ENCODE data around the gene WDR26. TPM values are rescaled to one million over a fixed set of nuclear protein-coding genes. Genes with fewer than 3 reads are reported as not detected.

The WDR26 gene
- total RNA-seq, 1 donor from 2014 or later, result 106 TPM

DNA sequence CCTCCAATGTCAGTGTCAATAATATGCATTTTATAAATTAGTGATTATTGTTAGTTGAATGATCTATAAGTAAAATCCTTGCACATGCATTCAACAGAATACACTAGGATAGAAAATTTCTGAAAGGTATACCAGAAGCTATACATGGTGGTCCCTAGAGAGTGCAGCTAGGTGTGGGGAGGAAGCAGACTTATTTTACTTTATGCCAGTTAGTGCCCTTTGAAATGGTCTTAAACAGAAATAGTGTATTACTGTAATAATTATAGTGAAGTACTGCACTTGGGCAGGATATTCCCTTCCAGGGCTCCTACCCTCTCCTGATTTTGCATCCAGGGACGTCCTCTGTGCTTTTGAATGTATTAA lies 23.2 kb upstream of the WDR26 start:
- no peak for TF ChIP-seq CTCF (IDR thresholded peaks at IDR 0.05)
- H3K9me3 Mint-ChIP-seq (ENCODE audit: unreplicated experiment), result peaks cover 5% of the 10 kb centered on the region
- peak overlapping the region; percentile 94 for H3K27ac Mint-ChIP-seq (ENCODE audit: unreplicated experiment)
- no peaks in the 10 kb centered on the region for H3K27me3 Mint-ChIP-seq (ENCODE audit: unreplicated experiment)
- H3K4me3 Mint-ChIP-seq (ENCODE audit: unreplicated experiment), result no peak overlapping the region
- H3K36me3 Mint-ChIP-seq (ENCODE audit: unreplicated experiment), result peaks cover 4% of the 10 kb centered on the region
- peaks cover 11% of the 10 kb centered on the region for H3K4me1 Mint-ChIP-seq (ENCODE audit: unreplicated experiment)
- DNase-seq (ENCODE audit: extremely low spot score, unreplicated experiment), result no peak

- DNase-seq (ENCODE audit: extremely low spot score, unreplicated experiment), result no peak
- no peak for TF ChIP-seq CTCF (IDR thresholded peaks at IDR 0.05)
- H3K27me3 Mint-ChIP-seq (ENCODE audit: unreplicated experiment), result no peaks in the 10 kb centered on the region
- H3K27ac Mint-ChIP-seq (ENCODE audit: unreplicated experiment), result peak overlapping the region; percentile 94
- no peak overlapping the region for H3K4me3 Mint-ChIP-seq (ENCODE audit: unreplicated experiment)
- peaks cover 2% of the 10 kb centered on the region for H3K36me3 Mint-ChIP-seq (ENCODE audit: unreplicated experiment)
- peaks cover 3% of the 10 kb centered on the region for H3K9me3 Mint-ChIP-seq (ENCODE audit: unreplicated experiment)
- peaks cover 11% of the 10 kb centered on the region for H3K4me1 Mint-ChIP-seq (ENCODE audit: unreplicated experiment)
These were observed 22.0 kb upstream of the WDR26 start for GRCh38 chr1:224456637-224456953.

DNA sequence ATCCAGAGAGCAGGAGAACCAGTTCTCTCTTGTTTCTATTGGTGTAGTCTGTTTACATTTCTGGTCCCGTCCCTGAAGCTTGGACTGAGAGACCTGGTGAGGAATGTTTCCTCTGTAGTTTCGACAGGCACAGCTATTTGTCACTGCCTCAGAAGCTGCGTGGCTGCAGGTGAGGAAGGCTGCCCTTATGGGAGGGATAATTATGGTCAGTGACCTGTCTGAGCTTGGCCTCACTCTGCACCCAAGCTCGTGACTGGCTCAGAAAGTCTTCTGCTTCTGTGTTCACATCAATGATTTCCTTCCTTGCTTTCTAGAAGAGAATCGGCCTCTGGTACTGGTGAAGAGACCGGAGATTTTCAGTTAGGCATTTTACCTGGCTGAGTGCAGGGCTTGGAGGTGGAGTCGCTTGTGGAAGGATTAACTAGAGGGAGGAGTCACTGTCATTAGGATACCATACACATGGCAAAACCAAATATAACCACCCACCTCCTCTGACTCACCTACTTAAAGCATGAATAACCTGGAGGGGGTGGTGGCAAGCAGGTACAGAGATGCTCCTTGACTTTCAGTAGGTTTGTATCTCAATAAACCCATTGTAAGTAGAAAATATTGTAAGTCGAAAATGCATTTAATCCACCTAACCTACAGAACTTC lies 19.9 kb upstream of the WDR26 start:
- Mint-ChIP-seq H3K4me3 (ENCODE audit: unreplicated experiment) (no peak overlapping the region), H3K27me3 (ENCODE audit: unreplicated experiment) (no peaks in the 10 kb centered on the region), H3K36me3 (ENCODE audit: unreplicated experiment) (no peaks in the 10 kb centered on the region), H3K9me3 (ENCODE audit: unreplicated experiment) (no peaks in the 10 kb centered on the region), H3K27ac (ENCODE audit: unreplicated experiment) (peak overlapping the region; percentile 23), H3K4me1 (ENCODE audit: unreplicated experiment) (peaks cover 11% of the 10 kb centered on the region)
- no peak for DNase-seq (ENCODE audit: extremely low spot score, unreplicated experiment)
- TF ChIP-seq CTCF (IDR thresholded peaks at IDR 0.05), result no peak

DNA sequence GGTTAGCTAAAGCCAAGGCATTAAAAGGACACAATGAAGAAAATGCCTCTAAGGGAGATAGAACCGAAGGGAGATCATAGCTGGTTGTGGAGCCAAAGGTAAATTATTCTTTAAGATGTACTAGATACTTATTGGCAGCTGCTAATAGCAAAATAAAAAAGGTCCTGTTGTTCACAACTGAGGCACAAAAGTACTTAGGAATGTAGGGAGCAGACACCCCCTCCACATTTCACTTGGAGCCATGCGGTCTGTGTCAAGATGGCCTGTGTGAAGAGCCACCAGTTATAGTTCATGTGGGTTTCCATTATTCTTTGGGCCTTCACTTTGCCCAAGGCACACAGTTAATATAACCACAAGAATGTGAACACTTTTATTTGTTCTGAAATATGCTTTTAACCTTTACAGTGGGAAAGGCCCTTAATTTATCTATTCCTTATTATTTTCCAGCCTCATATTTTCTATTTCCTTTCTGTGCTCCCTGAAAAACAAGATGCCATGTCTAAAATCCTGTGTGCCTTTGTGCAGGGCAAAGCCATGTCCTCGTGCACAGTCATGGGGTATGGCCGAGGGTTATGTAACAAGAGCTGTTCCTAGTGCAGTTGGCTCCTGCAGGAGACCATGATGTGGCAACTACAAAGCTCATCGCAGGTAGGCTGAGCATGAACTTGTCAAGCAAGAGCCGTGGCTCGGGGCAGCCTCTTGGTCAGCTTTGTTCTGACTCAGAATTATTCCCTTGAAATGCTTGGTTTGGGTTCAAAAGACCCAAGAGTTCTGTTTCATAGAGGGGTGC lies 16.2 kb upstream of the WDR26 start:
- Mint-ChIP-seq H3K4me3 (ENCODE audit: unreplicated experiment) (no peak overlapping the region), H3K36me3 (ENCODE audit: unreplicated experiment) (no peaks in the 10 kb centered on the region), H3K27ac (ENCODE audit: unreplicated experiment) (no peak overlapping the region), H3K4me1 (ENCODE audit: unreplicated experiment) (peaks cover 9% of the 10 kb centered on the region), H3K27me3 (ENCODE audit: unreplicated experiment) (no peaks in the 10 kb centered on the region), H3K9me3 (ENCODE audit: unreplicated experiment) (no peaks in the 10 kb centered on the region)
- no peak for DNase-seq (ENCODE audit: extremely low spot score, unreplicated experiment)
- no peak for TF ChIP-seq CTCF (IDR thresholded peaks at IDR 0.05)

- H3K36me3 Mint-ChIP-seq (ENCODE audit: unreplicated experiment), result no peaks in the 10 kb centered on the region
- no peak overlapping the region for H3K27ac Mint-ChIP-seq (ENCODE audit: unreplicated experiment)
- H3K4me1 Mint-ChIP-seq (ENCODE audit: unreplicated experiment), result peaks cover 9% of the 10 kb centered on the region
- no peak for DNase-seq (ENCODE audit: extremely low spot score, unreplicated experiment)
- no peak overlapping the region for H3K4me3 Mint-ChIP-seq (ENCODE audit: unreplicated experiment)
- no peaks in the 10 kb centered on the region for H3K9me3 Mint-ChIP-seq (ENCODE audit: unreplicated experiment)
- no peaks in the 10 kb centered on the region for H3K27me3 Mint-ChIP-seq (ENCODE audit: unreplicated experiment)
- TF ChIP-seq CTCF (IDR thresholded peaks at IDR 0.05), result no peak
These were observed 15.6 kb upstream of the WDR26 start for GRCh38 chr1:224450159-224450558.
